IMR-90 (cell line): ENCODE measurements around the gene ZFHX3.
"Not testable (repeated sequence)": the region's sequence is repeated elsewhere in the genome, so short reads cannot be mapped to it uniquely, and the experiment has no call there.

ENCODE experiments used
- BHLHE40 ChIP-seq: fragments of 150-350 bp; IDR thresholded peaks from 2 replicates; pipeline ENCODE4 v1.6.1; 2016; ENCODE audit warnings: mild to moderate bottlenecking, low read depth, low read length
- POLR2A ChIP-seq: IDR thresholded peaks from 2 replicates; pipeline ENCODE4 v1.6.1; 2012; ENCODE audit warnings: mild to moderate bottlenecking, low read depth, low read length

GRCh38 chr16:72989203-72989578, 58.7 kb downstream of the ZFHX3 start:
- not testable (repeated sequence) for TF ChIP-seq BHLHE40, POLR2A
